Activated CD8-positive, alpha-beta memory T cell treated with anti-CD3 and anti-CD28 coated beads for 4 hours (primary cell): Measurements from ENCODE around the gene CDR2L.
"Not testable (repeated sequence)": the region's sequence is repeated elsewhere in the genome, so short reads cannot be mapped to it uniquely, and the experiment has no call there.

ENCODE experiments used
- DNase-seq, 2 donors: peaks; one replicate each; pipeline ENCODE4 v3.0.0-alpha.2; 2020; ENCODE audit warnings: low read depth in 2 of 2

CDR2L gene

DNA sequence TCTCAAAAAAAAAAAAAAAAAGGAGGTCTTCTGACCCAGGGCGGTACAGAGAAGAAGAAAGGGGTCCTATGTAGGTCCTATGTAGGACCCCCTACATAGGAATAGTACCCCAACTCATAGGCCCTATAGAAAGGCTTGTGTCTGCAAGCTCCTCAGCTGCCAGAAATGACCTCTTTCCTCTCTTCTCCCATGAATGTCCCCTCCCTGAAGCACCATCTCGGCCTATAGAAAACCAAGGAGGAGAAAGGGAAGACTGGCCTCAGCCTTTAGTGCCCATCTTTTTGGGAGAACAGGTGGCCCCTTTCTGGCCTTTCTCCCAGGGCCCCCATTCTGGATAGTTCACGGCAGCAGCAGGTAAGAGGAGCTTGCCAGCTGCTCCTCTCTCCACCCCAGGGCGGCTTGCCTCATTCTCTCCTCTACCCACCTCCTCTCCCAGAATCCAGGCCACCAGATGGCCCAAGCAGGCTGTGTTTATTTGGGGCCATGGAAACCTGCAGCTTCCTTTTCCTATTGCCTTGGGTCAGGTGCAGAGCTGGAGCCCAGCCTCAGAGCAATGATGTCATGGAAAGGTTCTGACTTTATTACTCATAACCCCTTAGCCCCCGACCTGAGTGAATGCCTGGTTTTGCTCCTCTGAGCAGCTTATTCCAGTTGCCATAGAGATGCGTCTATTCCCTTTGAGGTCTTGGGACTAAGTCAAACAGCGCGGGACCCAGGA lies 23.4 kb downstream of the CDR2L start:
- no peak for DNase-seq

GRCh38 chr17:75011401-75012095 lies 24.1 kb downstream of the CDR2L start:
- no peak for DNase-seq

DNA sequence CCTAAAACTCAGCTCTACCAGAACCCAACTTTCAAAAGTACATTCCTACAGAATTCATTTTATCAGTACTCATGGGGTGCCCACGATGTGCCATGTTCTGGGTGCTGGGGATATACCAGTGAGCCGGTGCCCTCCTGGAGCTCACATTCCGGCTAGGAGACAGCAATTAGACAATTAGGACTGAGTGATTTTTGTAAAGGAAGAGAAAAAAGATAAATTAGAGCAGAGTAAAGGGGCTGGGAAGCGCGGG lies 24.6 kb downstream of the CDR2L start:
- DNase-seq, result no peak

GRCh38 chr17:75012346-75013091 lies 25.1 kb downstream of the CDR2L start, which contains the start of gene MRPL58:
Gene MRPL58, plus strand, starts transcription at chr17:75012670. Its CDS starts 17 bp downstream, at chr17:75012687.
- DNase-seq, result peak; percentile 60 to 63

DNA sequence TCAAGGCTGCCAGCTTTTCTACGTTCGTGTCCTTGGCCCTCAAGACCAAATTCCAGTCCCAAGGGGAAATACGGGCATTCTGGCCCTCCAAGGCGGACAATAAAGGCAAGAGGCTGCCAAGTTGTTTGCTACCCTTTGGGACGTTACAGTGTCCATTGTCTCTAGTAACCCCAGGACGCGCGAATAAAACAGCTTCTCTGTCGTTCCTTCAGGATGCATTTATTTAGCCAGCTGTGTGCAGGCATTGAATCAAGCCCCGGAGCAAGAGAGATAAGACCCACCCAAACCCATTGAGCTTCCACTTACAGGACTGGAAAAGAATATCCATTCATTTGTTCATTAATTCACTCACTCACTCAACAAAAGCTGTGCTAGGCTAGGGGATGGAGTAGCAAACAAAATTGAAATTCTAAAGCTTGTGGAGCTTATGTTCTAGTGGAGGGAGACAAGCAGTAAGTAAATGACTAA lies 25.7 kb downstream of the CDR2L start:
- DNase-seq, result no peak

GRCh38 chr17:75019146-75019545 lies 31.7 kb downstream of the CDR2L start:
- DNase-seq, result no peak

DNA sequence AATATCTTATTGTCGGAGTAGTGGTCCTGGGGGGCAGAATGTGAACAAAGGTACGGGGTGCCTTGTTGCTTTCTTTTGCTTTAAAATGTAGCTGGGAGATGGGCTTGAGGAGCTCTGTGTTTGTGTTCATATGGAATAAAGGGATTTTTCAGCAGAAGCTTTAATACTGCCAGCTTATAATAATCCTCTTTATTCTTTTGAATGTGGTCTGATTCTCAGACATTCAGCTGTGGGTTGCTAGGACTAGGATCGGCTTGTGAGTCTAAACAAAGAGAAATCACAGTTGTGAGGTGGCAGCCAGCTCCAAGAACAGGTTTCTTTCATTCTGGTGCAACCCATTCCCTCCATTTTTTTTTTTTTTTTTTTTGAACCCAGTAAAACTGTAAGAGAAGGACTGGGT lies 32.3 kb downstream of the CDR2L start:
- no peak for DNase-seq

DNA sequence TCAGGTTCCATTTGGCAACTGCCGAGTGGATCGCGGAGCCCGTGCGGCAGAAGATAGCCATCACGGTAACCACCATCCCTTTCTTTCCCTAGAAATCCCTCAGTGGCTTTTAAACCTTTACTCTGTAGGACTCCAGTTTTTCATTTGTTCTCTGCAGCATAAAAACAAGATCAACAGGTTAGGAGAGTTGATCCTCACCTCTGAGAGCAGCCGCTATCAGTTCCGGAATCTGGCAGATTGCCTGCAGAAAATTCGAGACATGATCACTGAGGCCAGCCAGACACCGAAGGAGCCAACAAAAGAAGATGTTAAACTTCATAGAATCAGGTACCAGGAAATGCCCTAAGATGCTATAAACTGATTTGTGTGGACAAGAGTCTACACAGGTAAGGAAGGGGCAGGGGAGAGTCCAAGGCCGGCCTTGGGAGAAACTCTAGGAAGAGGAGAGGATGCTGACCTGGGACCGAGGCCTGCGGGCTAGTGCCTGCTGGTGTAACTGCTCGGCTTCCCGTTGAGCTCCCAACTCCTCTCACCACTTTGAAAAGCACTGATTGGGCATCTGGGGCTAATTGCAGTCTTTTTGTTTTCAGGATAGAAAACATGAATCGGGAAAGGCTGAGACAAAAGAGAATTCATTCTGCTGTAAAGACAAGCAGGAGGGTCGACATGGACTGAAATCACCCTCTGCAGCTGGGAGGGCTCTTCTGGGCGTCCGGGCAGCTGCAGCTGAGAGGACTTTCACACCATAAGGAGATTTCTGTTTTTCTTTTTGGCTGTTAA lies 33.1 kb downstream of the CDR2L start:
- no peak for DNase-seq

DNA sequence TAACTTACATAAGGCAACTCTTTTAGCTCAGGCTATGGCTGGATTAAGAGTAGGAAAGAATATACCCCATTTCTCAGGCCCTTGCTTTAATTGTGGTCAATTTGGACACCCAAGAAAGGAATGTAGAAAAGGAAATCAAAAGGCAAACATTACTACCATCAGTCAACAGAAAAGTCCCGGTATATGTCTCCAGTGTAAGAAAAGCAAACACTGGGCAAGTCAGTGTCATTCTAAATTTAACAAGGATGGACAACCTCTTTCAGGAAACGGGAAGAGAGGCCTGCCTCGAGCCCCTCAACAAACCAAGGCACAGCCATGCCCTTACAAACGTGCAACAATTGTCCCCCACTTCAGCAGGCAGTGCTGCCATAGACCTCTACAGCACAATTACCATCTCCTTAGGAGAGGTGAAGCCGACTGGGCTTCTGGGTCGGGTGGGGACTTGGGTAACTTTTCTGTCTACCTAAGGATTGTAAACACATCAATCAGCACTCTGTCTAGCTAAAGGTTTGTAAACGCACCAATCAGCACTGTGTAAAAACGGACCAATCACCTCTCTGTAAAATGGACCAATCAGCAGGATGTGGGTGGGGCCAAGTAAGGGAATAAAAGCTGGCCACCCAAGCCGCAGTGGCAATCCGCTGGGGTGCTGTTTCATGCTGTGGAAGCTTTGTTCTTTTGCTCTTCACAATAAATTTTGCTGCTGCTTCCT lies 37.4 kb downstream of the CDR2L start:
- no peak for DNase-seq

- not testable (repeated sequence) for DNase-seq
Measured at GRCh38 chr17:75025398-75025734, 37.9 kb downstream of the CDR2L start.

DNA sequence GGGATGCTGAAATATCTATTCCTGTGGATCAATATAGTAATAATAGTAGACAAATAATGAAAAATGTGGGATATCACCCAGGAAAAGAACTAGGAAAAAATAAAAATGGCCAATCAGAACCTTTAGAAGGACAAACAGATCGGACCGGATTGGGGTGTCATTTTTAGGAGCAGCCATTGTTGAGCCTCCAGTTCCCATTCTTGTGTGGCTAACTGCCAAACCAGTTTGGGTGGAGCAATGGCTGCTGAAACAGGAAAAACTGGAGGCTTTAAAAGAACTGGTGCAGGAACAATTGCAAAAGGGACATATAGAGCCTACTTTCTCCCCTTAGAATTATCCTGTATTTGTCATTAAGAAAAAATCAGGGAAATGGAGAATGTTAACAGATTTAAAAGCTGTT lies 39.2 kb downstream of the CDR2L start:
- DNase-seq, result not testable (repeated sequence)

GRCh38 chr17:75030161-75030560 lies 42.7 kb downstream of the CDR2L start:
- no peak for DNase-seq

- DNase-seq, result peak in 1 of 2 donors; percentile 25
Measured at GRCh38 chr17:75031972-75032719, 44.7 kb downstream of the CDR2L start.

DNA sequence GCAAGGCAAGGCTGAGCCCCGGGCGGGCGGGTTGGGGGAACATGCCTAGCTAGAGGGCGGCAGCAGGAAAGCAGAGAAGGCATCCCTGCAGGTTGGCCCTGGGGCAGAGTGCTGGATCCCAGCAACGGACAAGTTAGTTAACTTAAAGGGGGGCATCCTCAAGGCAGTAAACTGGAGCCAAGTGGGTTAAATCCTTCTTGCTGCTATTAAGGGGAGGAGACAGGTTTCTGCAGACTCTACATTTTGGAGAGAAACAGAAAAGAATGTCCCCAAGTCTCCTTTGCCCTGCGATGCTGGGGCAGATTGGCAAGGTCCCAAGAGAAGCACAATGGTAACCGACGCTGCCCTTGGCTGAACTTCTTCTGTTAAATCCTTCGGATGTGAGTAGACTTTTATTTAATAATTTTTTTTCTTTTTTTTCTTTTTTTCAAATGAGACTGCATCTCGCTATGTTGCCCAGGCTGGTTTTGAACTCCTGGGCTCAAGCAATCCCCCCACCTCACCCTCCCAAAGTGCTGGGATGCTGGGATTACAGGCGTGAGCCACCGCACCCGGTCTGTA lies 45.4 kb downstream of the CDR2L start:
- DNase-seq, result no peak

DNA sequence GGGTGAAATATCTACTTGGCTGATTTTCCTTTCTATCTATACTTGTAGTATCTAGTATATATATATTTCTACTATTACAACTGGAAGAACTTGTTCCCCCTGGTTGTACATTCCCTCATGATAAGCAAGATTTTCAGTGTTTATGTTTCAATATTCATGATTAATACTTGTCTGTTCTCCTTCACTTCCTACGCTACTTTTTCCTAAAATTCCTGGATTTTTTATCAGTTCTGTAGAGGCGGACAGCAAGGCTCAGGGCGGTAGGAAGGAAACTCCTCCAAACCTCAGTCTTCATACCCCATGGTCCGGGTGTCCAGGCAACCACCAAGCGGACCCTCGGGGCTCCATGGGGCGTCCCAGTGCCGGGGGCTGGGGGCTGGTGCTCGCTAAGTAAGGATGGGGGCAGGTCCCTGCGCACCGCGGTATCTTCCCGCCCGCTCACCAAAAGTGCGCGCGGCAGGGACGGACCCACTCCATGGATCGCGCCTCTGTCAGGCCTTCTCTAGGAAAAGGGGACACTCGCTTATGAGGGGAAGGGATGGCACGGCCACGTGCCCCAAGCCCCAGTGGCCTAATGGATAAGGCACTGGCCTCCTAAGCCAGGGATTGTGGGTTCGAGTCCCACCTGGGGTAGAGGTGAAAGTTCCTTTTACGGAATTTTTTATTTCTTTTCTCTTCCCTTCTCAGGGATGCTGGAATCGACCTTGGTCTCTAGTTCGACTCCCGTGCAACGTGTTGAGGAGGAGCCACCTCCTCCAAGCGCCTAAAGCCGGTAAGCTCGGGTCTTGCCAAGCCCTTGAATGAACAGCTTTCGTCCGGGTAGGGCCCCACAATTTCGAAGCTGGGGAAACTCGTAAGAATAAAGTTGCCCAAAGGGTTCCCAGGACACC lies 46.2 kb downstream of the CDR2L start:
- peak; percentile 67 to 71 for DNase-seq

DNA sequence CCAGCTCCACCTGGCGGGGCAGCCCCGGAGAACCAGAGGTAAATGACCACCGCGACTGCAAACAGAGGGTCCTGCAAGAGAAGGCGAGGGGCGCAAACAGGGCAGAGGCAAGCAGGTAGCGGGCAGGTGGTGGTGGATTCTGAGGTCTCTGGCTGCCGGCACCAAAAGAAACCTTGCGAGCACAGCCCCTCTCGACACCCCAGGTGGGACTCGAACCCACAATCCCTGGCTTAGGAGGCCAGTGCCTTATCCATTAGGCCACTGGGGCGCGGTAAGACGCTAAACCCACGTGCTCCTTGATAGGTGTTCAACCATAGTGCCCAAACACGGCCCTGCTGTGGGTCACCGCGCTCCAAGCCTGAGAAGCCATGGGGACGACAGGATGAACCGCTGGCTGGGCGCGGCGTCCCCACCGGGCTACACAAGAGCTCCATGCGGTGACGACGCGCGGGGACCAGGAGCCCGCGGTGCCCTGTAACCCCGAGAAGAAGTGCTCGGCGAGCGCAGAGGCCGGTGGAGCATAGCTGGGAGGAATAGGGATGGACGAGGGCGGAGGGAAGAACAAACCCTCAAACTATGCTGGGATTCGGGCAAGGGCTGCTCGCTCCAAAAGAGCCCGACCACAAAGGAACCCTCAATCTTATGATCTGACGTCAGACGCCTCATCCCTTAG lies 46.9 kb downstream of the CDR2L start:
- peak; percentile 57 to 67 for DNase-seq

DNA sequence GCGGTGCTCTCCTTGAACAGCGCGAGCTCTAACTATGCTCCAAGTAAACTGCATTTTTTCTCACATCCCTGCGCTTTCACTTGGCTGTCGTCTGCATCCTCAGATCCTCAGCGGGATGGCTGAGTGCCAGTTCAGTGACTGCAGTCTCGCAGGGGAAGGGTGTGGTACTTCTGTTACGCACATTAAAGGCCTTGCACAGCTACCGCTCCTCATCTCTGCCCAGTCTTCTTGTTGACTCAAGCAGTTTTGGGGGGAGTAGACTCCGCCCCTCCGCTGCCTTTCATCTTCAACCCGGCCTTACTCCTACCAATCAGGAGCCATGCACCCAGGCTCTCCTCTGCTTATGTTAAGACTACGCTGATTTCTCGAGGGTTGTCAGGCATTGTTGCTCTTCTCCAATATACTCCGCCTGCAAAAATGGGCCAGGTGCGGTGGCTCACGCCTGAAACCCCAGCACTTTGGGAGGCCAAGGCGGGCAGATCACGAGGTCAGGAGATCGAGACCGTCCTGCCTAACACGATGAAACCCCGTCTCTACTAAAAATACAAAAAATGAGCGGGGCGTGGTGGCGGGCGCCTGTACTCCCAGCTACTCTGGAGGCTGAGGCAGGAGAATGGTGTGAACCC lies 49.3 kb downstream of the CDR2L start:
- DNase-seq, result peak; percentile 49 to 67

DNA sequence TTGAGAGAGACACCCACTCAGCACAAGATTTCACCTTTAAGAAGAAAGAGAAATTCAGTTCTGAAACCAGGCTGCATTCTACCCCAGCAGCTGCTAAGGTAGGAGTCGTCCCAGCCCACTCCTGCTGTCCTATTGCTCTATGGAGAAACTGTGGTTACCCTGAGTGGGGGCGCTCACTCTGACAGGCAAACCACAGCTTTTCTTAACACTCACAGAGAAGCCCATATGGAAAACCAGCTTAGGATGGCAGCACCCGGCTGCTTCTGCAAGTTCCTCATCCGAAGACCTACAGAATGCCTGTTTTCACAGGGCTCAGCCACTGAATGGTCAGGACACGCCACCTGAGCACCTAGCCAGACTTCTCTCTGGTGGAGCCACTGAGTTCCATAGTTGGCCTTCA lies 51.8 kb downstream of the CDR2L start:
- DNase-seq, result no peak
